NOMO-1 treated with dmso at 0.1 percent for 144 hours (cell line): ENCODE measurements around the gene HSD17B8.

Experiments
- DNase-seq: peaks from one replicate; lab custom pipeline; 2025; ENCODE audit not compliant: unreplicated experiment; lab: John Stamatoyannopoulos, UW

HSD17B8 gene

GRCh38 chr6:33236328-33236727 lies 31.9 kb downstream of the HSD17B8 start:
- DNase-seq, result no peak

GRCh38 chr6:33236852-33237251 lies 32.4 kb downstream of the HSD17B8 start:
- DNase-seq, result no peak

GRCh38 chr6:33237741-33238140 lies 33.3 kb downstream of the HSD17B8 start:
- DNase-seq, result no peak

DNA sequence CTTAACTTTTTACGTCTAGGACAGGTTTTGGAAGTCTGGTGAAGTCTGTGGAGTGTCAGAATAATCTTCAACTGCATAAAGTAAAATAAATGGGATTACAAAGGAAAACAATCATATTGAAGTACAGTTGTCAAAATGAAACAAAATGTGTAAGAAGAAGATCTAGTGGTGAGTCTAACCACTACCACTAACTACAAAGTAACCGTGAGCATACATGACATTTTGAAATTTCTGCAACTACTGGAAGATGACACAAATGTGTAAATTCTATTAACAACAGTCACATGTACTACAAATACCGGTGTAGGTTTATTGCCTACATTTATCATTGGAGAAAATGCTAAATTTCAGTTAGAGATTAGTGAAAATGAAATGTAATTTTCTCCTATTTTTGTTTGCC lies 37.5 kb downstream of the HSD17B8 start:
- no peak for DNase-seq

GRCh38 chr6:33243476-33243875 lies 39.0 kb downstream of the HSD17B8 start:
- no peak for DNase-seq

DNA sequence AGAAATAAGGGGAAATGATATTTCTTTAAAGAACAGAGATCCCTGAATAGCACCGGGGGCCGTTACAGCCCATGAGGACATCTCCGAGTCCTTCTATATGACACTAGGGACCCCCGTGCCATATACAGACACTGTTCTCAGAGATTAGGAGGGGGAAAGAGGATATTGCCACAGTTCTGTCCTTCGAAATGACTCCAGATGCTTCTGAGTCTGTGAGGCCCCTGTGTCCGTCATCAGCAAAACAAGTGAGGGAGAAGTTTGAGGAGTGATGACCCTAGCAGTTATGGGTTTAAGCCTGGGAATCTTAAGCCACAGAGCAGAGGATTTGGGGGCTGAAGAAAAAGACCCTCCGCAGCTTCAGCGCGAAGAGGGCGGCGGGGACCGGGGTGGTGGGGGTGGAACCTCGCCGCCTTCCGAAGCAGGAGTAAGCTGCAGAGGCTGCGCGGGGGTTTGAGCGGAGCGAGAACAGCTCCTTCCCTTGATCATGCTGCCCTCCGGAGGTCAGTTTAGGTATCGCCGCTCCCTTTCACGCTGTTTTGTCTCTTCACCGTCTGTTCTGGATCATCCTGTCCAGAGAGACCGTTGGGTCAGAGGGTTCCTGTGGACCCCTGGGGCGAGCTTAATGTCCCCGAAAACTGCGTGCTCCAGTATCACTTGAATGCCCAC lies 43.7 kb downstream of the HSD17B8 start:
- DNase-seq, result peak; percentile 66

DNA sequence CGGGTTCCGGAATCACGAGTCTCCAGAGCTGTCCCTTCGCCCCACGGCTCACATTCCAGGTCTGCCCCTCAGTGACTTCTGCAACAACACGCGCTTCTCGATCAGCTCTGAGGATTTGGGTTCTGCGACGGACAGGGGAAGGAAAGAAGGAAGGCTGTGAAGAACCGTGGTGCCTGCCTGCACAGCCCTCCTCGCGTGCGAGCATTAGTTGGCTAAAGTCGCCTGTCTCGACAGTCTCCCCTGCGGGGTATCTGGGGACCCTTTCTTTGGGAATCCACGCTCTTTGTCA lies 44.1 kb downstream of the HSD17B8 start:
- DNase-seq, result no peak

DNA sequence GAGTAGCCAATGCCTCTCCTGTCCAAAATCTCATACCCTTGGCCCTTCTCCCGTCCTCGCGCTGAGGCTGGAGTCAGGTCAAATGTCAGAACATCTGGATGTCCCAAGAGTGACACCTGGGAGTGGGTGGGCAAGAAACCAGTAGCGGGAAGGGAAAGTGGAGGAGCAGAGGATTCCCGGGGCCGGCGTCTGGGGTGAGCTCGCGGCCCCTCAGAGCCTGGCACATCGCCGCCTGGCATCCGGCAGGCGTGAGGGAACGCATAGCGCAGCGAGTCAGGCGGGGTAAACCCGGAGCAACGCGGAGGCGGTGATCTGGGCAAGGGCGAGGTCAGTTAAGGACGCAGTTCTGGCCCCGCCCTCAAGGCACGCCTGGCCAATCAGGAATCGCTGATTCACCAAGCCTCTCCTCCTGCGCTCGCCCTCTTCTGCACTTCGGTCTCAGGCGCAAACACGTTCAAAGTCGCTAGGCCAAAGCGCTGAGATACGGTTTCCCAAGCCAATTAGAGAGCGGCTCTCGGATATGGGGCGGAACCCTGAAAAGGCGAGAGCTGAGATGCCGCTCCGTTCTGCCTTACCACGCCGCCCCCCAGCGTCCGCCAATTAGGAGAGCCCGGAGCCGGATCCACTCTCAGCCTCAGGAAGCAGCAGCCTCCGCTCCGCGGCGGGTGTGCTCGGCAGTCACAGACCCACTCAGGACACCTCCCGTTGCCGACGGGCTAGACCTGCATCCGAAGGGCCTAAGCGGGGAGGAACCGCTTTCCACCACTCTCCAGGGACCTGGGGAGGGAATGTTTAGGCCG lies 44.7 kb downstream of the HSD17B8 start:
- DNase-seq, result peak; percentile 99

GRCh38 chr6:33249732-33250630 lies 45.5 kb downstream of the HSD17B8 start:
- DNase-seq, result no peak

DNA sequence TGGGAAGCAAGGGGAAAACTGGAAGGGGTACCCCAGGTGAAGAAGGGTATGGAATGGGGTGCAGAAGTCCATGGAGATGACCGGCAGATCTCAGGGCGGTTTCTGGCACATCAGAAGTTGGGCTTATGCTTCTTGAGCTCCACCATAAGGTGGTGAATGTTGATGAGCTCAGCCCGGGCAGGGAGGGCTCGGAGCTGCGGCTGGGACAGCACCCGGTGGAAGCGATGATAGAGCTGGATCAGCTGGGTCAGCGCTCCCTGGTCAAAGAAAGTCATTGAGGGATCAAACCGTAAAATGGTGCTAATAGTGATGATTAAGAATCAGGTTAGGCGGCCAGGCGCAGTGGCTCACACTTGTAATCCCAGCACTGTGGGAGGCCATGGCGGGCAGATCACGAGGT lies 46.3 kb downstream of the HSD17B8 start:
- DNase-seq, result no peak

DNA sequence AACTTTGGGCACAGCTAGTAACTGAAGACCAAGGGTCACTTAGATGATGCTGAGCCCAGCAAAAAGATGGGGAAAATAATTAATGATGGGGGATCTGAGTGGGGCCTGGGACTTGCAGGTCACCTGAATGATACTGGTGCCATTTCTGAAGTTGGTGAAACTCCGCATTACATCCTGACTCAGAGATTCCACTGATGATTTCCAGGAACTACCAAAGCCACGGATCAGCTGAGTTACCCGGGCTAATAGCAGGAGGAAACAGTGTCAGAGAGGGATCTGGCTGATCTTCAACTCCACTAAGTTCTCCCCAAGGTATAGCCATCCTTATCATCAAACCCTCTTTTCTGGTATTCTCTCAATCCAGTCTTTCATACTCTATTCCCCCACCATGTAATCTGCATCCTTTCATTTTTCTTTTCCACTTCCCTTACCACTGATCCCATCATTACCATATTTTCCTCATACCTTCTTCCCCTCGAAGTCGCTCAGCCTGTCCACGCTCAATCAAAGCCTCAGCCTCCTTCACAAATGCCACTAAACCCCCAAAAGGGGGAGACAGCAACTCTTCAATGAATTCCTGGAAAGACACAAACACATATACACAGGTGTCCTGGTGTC lies 47.0 kb downstream of the HSD17B8 start:
- no peak for DNase-seq

DNA sequence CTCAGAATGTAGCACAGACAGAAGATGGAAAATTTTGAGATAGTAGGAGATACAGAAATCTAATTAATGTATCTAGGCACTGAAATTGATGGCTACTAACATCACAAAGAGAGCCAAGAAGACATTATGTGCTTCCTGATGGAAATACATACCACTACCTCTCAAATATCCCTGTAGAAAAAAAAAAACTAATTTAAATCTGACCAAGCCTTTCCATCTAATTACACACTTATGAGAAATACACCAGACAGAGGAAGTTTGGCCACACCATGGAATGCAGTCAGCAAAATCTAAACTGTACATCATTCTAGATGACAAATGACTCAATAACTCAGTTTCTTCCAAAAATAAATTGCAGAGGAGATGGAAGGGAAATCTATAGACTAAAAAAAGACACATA lies 48.3 kb downstream of the HSD17B8 start:
- DNase-seq, result no peak

DNA sequence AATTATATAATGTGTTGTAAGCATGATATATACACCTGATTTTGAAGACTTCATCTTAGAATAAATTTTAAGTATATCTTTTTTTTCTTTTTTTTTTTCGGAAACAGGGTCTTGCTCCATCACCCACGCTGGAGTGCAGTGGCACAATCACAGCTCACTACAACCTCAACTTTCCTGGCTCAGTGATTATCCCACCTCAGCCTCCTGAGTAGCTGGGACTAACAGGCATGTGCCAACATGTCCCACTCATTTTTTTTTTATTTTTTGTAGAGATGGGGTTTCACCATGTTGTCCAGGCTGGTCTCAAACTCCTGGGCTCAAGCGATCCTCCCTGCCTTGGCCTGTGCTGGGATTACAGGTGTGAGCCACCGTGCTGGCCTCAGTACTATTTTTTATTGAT lies 50.1 kb downstream of the HSD17B8 start:
- DNase-seq, result no peak
